IMR-90 (cell line): ENCODE results near the gene FAM124A. TPM values are rescaled to one million over a fixed set of nuclear protein-coding genes. Genes with fewer than 3 reads are reported as not detected.

ENCODE experiments used
- ATAC-seq: fragments of 200-7000 bp; cut with Tn5 transposase; 2 replicates; pipeline ENCODE4 v1.9.1; 2020; ENCODE audit warnings: low read depth, mild to moderate bottlenecking, moderate library complexity
- BruUV-seq: library from RNA; stranded (reverse); fragments of 400-500 nt; replicated peaks from 2 replicates; lab custom pipeline; 2021; lab: Mats Ljungman, UMichigan
- CTCF ChIA-PET: fragments of 300-600 bp; formaldehyde crosslinking; extraction: SDS; loops from one replicate; lab custom pipeline; 2021; ENCODE audit warnings: antibody characterized with exemption; lab: Yijun Ruan, JAX
- POLR2A ChIA-PET: fragments of 300-600 bp; sonication (Branson Sonifier 250); formaldehyde crosslinking; loops from one replicate; lab custom pipeline; 2022; ENCODE audit warnings: antibody characterized with exemption; ENCODE audit not compliant: unreplicated experiment; lab: Charles Lee
- DNase-seq: peaks from one replicate; pipeline ENCODE4 v3.0.0; 2013
- H2AFZ ChIP-seq: replicated peaks from 2 replicates; pipeline ENCODE3; 2013; ENCODE audit warnings: low read length, mild to moderate bottlenecking; ENCODE audit not compliant: poor library complexity
- H2AK5ac ChIP-seq: 2 replicates; pipeline ENCODE4 v1.6.1; 2013; ENCODE audit warnings: low read depth, low read length, inconsistent platforms
- H2AK9ac ChIP-seq: replicated peaks from 2 replicates; pipeline ENCODE3; 2013; ENCODE audit warnings: mild to moderate bottlenecking, low read depth, low read length, moderate library complexity; ENCODE audit not compliant: poor library complexity
- H2BK120ac ChIP-seq: 2 replicates; pipeline ENCODE4 v1.6.1; 2013; ENCODE audit warnings: low read depth, low read length, inconsistent platforms
- H2BK15ac ChIP-seq: 3 replicates; pipeline ENCODE4 v1.6.1; 2013; ENCODE audit warnings: low read depth, low read length, inconsistent platforms
- H2BK20ac ChIP-seq: 2 replicates; pipeline ENCODE4 v1.6.1; 2013; ENCODE audit warnings: low read depth, mild to moderate bottlenecking, inconsistent platforms, low read length, moderate library complexity
- H2BK5ac ChIP-seq: 2 replicates; pipeline ENCODE4 v1.6.1; 2013; ENCODE audit warnings: mild to moderate bottlenecking, low read depth, low read length, inconsistent platforms; ENCODE audit not compliant: poor library complexity, severe bottlenecking
- H3K14ac ChIP-seq: replicated peaks from 2 replicates; pipeline ENCODE4 v1.6.1; 2013; ENCODE audit warnings: low read depth, low read length, inconsistent platforms
- H3K18ac ChIP-seq: 2 replicates; pipeline ENCODE4 v1.6.1; 2013; ENCODE audit warnings: low read depth, low read length, control low read depth
- H3K23ac ChIP-seq: 2 replicates; pipeline ENCODE4 v1.6.1; 2013; ENCODE audit warnings: low read depth, low read length, inconsistent platforms
- H3K27ac ChIP-seq: 2 replicates; pipeline ENCODE4 v1.5.1; 2013; ENCODE audit warnings: mild to moderate bottlenecking, control low read depth, low read length; ENCODE audit not compliant: insufficient read depth
- H3K27me3 ChIP-seq: 2 replicates; pipeline ENCODE4 v1.6.1; 2013; ENCODE audit warnings: low read length; ENCODE audit not compliant: control insufficient read depth, insufficient read depth
- H3K36me3 ChIP-seq: 2 replicates; pipeline ENCODE4 v1.6.1; 2013; ENCODE audit warnings: low read length, mixed read lengths; ENCODE audit not compliant: control insufficient read depth, insufficient read depth
- H3K4ac ChIP-seq: 2 replicates; pipeline ENCODE4 v1.6.1; 2013; ENCODE audit warnings: low read depth, low read length, inconsistent platforms
- H3K4me1 ChIP-seq: 2 replicates; pipeline ENCODE4 v1.6.1; 2013; ENCODE audit warnings: low read length, mixed read lengths; ENCODE audit not compliant: control insufficient read depth, insufficient read depth
- H3K4me2 ChIP-seq: 2 replicates; pipeline ENCODE4 v1.6.1; 2013; ENCODE audit warnings: low read depth, mild to moderate bottlenecking, control low read depth, low read length, moderate library complexity
- H3K4me3 ChIP-seq: 2 replicates; pipeline ENCODE4 v1.5.1; 2013; ENCODE audit warnings: low read depth, mild to moderate bottlenecking, control low read depth, low read length, moderate library complexity; ENCODE audit not compliant: insufficient read depth
- H3K56ac ChIP-seq: 2 replicates; pipeline ENCODE4 v1.6.1; 2013; ENCODE audit warnings: low read length, inconsistent platforms; ENCODE audit not compliant: insufficient read depth; ENCODE audit errors: extremely low read depth
- H3K79me1 ChIP-seq, 2 experiments: 2 replicates each; pipeline ENCODE4 v1.6.1; 2013; ENCODE audit warnings: low read length in 2 of 2, inconsistent platforms in 1 of 2, low read depth in 1 of 2
- H3K9ac ChIP-seq: 2 replicates; pipeline ENCODE4 v1.6.1; 2013; ENCODE audit warnings: low read depth, low read length, control low read depth
- H3K9me1 ChIP-seq: 2 replicates; pipeline ENCODE4 v1.6.1; 2013; ENCODE audit warnings: low read length, inconsistent platforms; ENCODE audit not compliant: insufficient read depth
- H3K9me3 ChIP-seq: 2 replicates; pipeline ENCODE4 v1.6.1; 2013; ENCODE audit warnings: low read length; ENCODE audit not compliant: control insufficient read depth, insufficient read depth
- H4K20me1 ChIP-seq: 2 replicates; pipeline ENCODE4 v1.6.1; 2013; ENCODE audit warnings: low read length, inconsistent platforms; ENCODE audit not compliant: insufficient read depth
- H4K5ac ChIP-seq: 2 replicates; pipeline ENCODE4 v1.6.1; 2013; ENCODE audit warnings: mild to moderate bottlenecking, low read depth, low read length, control low read depth
- H4K8ac ChIP-seq, 2 experiments: 2 replicates each; pipeline ENCODE4 v1.6.1; 2013; ENCODE audit warnings: low read depth in 2 of 2, low read length in 2 of 2, control low read depth in 1 of 2, inconsistent platforms in 1 of 2
- H4K91ac ChIP-seq: 2 replicates; pipeline ENCODE4 v1.6.1; 2013; ENCODE audit warnings: low read depth, low read length, inconsistent platforms; ENCODE audit not compliant: insufficient read depth
- BHLHE40 ChIP-seq: fragments of 150-350 bp; IDR thresholded peaks from 2 replicates; pipeline ENCODE4 v1.6.1; 2016; ENCODE audit warnings: mild to moderate bottlenecking, low read depth, low read length
- CEBPB ChIP-seq: IDR thresholded peaks from 2 replicates; pipeline ENCODE4 v1.6.1; 2012; ENCODE audit warnings: low read depth, low read length, improper control_type of control experiment
- CHD1 ChIP-seq: IDR thresholded peaks from 2 replicates; pipeline ENCODE4 v1.6.1; 2012; ENCODE audit warnings: low read depth, low read length, improper control_type of control experiment
- CTCF ChIP-seq: conservative IDR thresholded peaks from 2 replicates; pipeline ENCODE4 v1.5.1; 2012; ENCODE audit warnings: mild to moderate bottlenecking, low read depth, low read length, improper control_type of control experiment
- ELK1 ChIP-seq: fragments of 150-350 bp; IDR thresholded peaks from 2 replicates; pipeline ENCODE4 v1.6.1; 2016; ENCODE audit warnings: low read depth, mild to moderate bottlenecking, low read length, moderate library complexity, borderline replicate concordance
- MAFK ChIP-seq: IDR thresholded peaks from 2 replicates; pipeline ENCODE4 v1.6.1; 2012; ENCODE audit warnings: low read depth, low read length, improper control_type of control experiment
- NFE2L2 ChIP-seq: fragments of 150-350 bp; IDR thresholded peaks from 2 replicates; pipeline ENCODE4 v1.6.1; 2016; ENCODE audit warnings: low read depth, mild to moderate bottlenecking, low read length
- POLR2A ChIP-seq: IDR thresholded peaks from 2 replicates; pipeline ENCODE4 v1.6.1; 2012; ENCODE audit warnings: mild to moderate bottlenecking, low read depth, low read length
- RAD21 ChIP-seq: IDR thresholded peaks from 2 replicates; pipeline ENCODE4 v1.6.1; 2012; ENCODE audit warnings: low read length, improper control_type of control experiment
- RCOR1 ChIP-seq: IDR thresholded peaks from 2 replicates; pipeline ENCODE4 v1.6.1; 2012; ENCODE audit warnings: mild to moderate bottlenecking, low read length, improper control_type of control experiment; ENCODE audit not compliant: insufficient replicate concordance
- WGBS, 2 experiments: methylation state at CpG; one replicate each; pipeline versions ENCODE4 v1.1.5 to v1.1.7; 2013; ENCODE audit warnings: missing lambda C conversion rate in 2 of 2; ENCODE audit not compliant: insufficient read length in 1 of 2; ENCODE audit errors: extremely low coverage in 2 of 2; 5-methylcytosine and 5-hydroxymethylcytosine counted together
- dilution Hi-C: fragments of 300-500 bp; cut with HindIII; formaldehyde crosslinking; loops from one replicate; pipeline ENCODE4 v1.14.3; 2018; ENCODE audit warnings: low sequenced_read_pairs; ENCODE audit not compliant: unreplicated experiment
- in situ Hi-C: fragments of 300-500 bp; cut with MboI; formaldehyde crosslinking; loops from 3 replicates; pipeline ENCODE4 v1.14.3; 2019; ENCODE audit warnings: low sequenced_read_pairs, inconsistent platforms, mixed read lengths
- intact Hi-C: fragments of 100-400 bp; cut with micrococcal nuclease; formaldehyde crosslinking; loops from 2 replicates; pipeline ENCODE4 v1.10.0; 2022
- polyA plus RNA-seq, 3 experiments: library from polyadenylated mRNA; depleted of rRNA; stranded (reverse); fragments of >200 nt; gene quantifications; 2 replicates each; pipeline ENCODE4 v1.2.3, GENCODE V29; 2012; ENCODE audit warnings: low replicate concordance in 1 of 3
- total RNA-seq: library from RNA; depleted of rRNA; stranded (reverse); fragments of >200 nt; gene quantifications from 2 replicates; pipeline ENCODE4 v1.2.3, GENCODE V29; 2012

FAM124A gene
- total and polyA plus RNA-seq, 2 of the 4 experiments (the other 2 are of a cell fraction) = 0.03 TPM; not detected in 1

GRCh38 chr13:51244637-51245405 lies 22.6 kb downstream of the FAM124A start (continued):
- TF ChIP-seq RAD21 = no peak

GRCh38 chr13:51245583-51245982 lies 23.4 kb downstream of the FAM124A start:
- H3K36me3 ChIP-seq = no peaks in the 10 kb centered on the region
- no peak overlapping the region for H3K27ac ChIP-seq
- H2BK20ac ChIP-seq = no peak overlapping the region
- BruUV-seq = no TSS peak
- no peak overlapping the region for H2BK15ac ChIP-seq
- no peaks in the 10 kb centered on the region for H3K9me1 ChIP-seq
- no peak overlapping the region for H3K4me2 ChIP-seq
- CTCF ChIA-PET = interaction anchor here (1.6 kb wide), 1 partner anchor 16 kb away, joined by 6 read pairs; no protein-coding TSS in a partner anchor
- no CpG with 5 or more reads among the region's 2 CpGs for WGBS, 2 experiments
- H4K20me1 ChIP-seq = no peaks in the 10 kb centered on the region
- DNase-seq (no peak), ATAC-seq (no peak)
- no peak overlapping the region for H2BK120ac ChIP-seq
- no peak overlapping the region for H2AFZ ChIP-seq
- no peak overlapping the region for H3K23ac ChIP-seq
- no peak overlapping the region for H3K9ac ChIP-seq
- no peaks in the 10 kb centered on the region for H3K4me1 ChIP-seq
- POLR2A ChIA-PET = no interaction called here
- dilution Hi-C loops (no loop called here), intact Hi-C loops (no loop called here), in situ Hi-C loops (no loop called here)
- H4K5ac ChIP-seq = no peak overlapping the region
- no peak overlapping the region for H3K18ac ChIP-seq
- no peak overlapping the region for H2AK9ac ChIP-seq
- TF ChIP-seq CTCF (no peak), ELK1 (no peak), NFE2L2 (no peak), POLR2A (no peak), RCOR1 (no peak), CEBPB (no peak), MAFK (no peak), BHLHE40 (no peak), CHD1 (no peak)
- H3K14ac ChIP-seq = no peak overlapping the region
- H2BK5ac ChIP-seq = no peak overlapping the region
- H3K27me3 ChIP-seq = peaks cover 42% of the 10 kb centered on the region
- no peak overlapping the region for H3K4ac ChIP-seq
- H4K91ac ChIP-seq = no peak overlapping the region
- no peak overlapping the region for H3K56ac ChIP-seq
- H3K79me1 ChIP-seq = no peaks in the 10 kb centered on the region
- H2AK5ac ChIP-seq = no peak overlapping the region
- no peaks in the 10 kb centered on the region for H3K9me3 ChIP-seq
- H4K8ac ChIP-seq = no peak overlapping the region
- H3K4me3 ChIP-seq = no peak overlapping the region
